HG02678 (cell line): ENCODE data around the gene DENND1A.
"Not testable (repeated sequence)": the region's sequence is repeated elsewhere in the genome, so short reads cannot be mapped to it uniquely, and the experiment has no call there.

Experiments
- ATAC-seq: cut with Tn5 transposase; IDR thresholded peaks from one replicate; pipeline ENCODE4 v1.9.1; 2021; ENCODE audit warnings: mild to moderate bottlenecking, moderate library complexity; ENCODE audit not compliant: unreplicated experiment

The DENND1A gene

DNA sequence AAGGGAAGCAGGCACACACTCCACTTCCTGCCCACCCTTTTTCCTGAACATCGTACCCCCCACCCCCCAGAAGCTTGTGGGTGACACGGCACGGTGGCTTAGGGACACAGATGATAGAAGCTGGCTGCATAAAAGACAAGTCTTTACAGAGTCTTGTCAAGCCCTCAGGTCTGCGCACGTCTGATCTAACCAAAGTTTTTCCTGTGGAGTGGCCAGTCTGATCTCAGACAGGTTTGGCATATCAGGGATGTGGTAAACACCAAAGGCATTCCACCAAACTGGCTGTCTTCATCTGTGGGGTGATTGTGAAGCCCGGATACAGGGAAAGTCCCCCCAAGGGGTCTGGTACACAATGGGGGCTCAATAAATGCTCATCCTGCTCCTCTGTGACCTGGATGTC lies 523.9 kb downstream of the DENND1A start:
- no peak for ATAC-seq

DNA sequence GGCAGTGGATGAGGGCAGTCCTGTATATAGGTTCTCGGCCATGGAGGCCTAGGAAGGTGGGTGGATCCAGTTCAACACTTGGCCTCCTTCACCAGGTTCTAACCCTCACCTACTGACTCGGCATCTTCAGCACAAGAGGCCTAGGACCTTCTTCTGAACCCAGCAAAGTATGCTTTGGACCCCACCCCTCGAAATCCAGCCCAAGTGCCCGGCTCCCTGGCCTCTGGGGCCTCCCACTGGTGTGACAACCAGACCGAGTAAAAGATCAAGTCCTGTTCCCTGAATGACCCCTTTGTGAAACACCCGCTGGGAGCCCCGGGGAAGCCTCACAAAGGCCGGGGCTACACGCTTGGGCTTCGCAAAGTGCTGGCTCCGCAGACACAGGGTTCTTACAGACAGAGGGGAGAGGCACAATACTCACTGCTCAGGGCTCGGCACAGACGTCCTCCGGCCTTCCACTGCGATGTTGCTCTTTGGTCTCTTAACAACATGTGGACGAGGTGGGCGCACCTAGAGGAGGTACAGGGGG lies 526.9 kb downstream of the DENND1A start:
- ATAC-seq = no peak

DNA sequence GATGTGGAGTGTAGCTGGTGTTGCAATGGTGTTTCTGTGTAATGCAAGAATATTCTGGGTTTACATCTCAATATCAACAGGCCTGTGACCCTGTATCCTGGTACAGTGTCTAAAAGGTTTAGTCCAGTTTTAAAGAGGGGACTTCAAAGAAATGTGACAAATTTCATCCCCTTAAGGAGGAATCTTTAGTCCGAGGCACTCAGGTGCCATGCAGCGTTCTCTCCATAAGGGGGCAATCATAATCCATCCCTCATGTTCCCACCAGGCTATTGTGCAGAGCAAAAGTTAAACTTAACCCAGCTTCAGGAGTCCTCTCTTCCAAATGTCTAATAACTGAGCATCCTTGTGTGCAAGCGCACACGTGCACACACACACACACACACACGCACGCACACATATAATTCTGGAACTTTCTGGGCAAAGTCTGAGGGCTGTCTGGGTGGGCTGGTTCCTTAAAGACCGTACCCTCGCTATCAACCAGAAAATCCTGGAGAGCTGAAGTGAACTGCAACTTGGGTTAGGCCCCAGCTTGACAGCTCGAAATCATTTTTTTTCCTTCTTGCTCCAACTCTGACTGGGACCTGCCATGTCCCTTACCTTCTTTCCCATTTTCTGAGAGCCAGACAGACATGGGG lies 527.9 kb downstream of the DENND1A start:
- no peak for ATAC-seq

DNA sequence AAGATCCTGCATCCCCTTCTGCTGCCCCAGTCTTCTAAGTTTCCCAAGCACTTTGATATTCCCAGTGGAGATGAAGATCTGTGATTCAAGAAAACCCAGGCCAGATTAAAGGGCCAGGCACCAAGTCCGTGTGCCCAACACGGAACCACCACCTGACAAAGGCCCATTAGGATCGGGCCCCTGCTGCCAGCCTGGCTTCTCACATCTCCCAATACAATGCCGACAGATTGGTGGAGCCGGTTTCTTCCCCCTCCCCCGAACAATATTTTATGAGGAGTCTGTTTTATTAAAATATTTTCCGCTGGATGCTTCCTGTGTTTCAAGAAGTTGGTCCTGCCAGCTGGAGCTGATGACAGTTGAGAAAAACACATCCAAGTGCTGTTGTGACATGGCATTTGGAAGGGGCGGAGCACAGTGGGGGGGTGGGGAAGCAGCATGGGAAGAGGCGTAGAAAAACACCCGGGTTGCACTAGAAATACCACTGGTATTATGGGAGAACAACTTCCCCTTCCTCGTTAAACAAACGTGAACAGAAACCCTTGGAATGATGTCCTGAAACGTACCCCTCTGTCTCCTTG lies 528.9 kb downstream of the DENND1A start:
- no peak for ATAC-seq

DNA sequence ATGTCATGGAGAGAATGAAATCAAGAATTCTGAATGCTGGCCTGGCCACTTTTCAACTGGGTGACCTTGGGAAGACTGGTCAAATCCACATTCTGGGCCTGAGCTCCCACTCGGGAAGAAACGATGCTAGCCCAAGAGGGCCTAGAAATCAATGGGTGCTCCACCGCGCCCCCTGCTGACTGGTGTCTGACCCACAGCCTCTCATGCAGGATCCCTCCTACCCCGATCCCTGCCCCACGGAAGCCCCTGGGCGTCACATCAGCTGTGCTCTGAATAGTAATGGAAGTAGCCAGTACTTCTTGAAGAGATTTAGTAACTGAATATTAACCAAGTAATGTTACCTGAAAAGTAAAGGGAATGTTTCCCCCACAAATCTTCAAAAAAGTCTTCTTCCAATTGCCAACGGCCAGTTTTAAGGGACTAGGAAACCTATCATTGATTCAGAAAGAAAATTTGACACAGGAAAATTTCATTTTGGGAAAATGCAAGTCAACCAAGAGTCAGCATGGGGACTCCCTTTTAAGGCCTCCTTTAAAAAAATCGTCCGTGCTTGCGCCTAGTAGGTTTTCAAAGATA lies 530.0 kb downstream of the DENND1A start:
- no peak for ATAC-seq

DNA sequence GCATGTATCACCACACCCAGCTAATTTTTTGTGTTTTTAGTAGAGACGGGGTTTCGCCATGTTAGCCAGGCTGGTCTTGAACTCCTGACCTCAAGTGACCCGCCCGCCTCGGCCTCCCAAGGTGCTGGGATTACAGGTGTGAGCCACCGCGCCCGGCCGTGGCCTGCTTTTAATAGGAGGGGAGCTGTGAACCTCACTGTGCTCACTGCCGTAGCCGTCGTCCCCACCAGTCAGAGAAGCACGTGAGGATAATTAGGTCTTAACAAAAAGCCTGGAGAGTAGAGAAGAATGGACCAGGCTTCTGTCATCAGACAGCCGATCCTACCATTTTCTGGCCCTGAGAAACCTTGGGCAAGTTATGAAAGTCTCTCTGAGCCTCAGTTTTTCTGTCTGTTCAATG lies 531.0 kb downstream of the DENND1A start:
- not testable (repeated sequence) for ATAC-seq

- no peak for ATAC-seq
These were observed 532.0 kb downstream of the DENND1A start for GRCh38 chr9:123397975-123398374.

- no peak for ATAC-seq
These were observed 534.0 kb downstream of the DENND1A start for GRCh38 chr9:123395689-123396511.

DNA sequence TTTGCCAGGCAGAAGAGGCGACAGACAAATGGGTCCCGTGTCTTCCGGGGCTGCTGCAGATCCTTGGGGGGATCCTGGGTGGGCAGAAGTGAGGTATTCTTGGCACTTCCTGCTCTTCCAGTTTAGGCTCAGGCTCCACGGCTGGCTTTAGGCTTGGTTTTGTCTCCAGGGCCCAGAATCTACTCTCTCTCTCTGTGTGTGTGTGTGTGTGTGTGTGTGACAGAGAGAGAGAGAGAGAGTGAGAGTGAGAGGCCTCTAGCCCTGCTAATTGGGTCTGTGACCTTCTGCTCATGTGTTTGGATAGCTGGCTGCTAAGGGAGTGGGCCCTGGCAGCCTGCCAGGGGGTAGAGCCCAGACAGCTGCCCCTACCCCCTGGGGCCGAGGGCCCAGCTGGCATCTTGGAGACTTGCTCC lies 534.6 kb downstream of the DENND1A start:
- ATAC-seq = no peak

GRCh38 chr9:123394291-123395235 lies 535.4 kb downstream of the DENND1A start:
- no peak for ATAC-seq

- ATAC-seq = no peak
These were observed 537.1 kb downstream of the DENND1A start for GRCh38 chr9:123392802-123393201.

DNA sequence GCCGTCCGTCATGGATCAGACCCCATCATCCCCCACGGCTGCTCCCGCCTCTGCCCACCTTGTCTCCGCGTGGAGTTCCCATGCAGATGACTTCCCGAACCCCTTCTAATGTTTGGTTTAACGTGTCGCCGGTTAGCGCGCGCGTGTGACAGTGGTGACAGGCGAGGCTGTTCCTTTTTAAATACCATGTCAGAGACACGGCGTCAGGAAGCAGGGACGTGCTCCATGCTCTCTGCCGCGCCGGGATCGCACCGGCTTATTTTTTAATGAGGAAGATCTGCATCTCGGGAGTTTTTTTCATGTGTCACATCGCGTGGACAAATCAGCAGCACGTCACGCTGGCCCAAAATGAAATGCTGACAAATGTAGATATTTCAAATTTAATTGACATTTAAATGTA lies 538.0 kb downstream of the DENND1A start:
- ATAC-seq = no peak

DNA sequence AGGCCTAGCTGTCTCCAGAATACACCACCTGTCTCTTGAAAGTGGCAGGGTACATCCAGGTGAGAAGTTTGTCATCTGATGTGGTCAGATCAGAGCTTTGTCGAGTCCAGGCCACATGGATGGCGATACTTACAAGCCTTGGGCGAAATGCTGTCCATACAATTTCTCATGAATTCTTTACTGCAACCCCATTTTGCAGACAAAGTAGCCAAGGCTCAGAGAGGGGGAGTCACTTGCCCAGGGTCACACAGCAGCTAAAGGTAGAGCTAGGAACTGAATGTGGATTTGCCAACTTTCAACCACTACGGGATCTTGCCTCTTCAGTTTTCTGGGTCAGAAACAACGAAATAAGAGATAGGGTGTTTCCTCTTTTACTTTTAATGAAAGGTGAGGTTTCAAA lies 538.7 kb downstream of the DENND1A start:
- no peak for ATAC-seq

- ATAC-seq = no peak
These were observed 539.4 kb downstream of the DENND1A start for GRCh38 chr9:123390337-123391135.

GRCh38 chr9:123389698-123390097 lies 540.2 kb downstream of the DENND1A start:
- no peak for ATAC-seq

GRCh38 chr9:123389070-123389469 lies 540.9 kb downstream of the DENND1A start:
- ATAC-seq = no peak

- ATAC-seq = no peak
These were observed 542.2 kb downstream of the DENND1A start for GRCh38 chr9:123387686-123388085.

DNA sequence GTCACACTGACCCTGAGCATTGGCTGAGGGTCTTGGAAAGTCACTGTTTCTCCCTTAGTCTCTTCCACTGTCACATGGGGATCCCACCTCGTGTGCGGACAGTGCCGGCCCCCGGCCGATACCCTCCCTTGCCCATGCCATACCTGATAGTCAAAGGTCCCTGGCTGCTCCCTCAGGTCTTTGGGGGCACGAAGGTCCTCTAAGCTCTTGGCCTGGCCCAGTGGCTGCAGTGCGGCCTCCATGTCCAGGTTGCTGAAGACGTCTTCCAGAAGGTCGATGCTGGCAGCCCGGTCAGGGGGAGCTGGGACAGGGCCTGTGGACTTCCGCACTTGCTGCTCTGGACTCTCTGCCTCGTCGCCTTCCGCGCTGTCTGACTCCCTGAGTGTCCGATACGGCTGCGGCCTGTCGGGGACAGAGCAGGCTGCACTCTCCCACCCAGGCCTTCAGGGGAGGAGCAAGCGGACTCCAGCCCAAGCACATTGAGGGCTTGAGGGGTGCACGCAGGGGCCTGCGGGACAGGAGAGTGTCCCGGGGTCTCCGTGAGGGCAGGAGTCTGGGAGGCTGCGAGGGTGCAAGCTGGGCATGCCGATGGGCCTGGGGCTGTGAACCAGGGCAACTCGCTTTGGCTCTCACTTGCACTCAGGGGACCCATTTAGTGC lies 546.3 kb downstream of the DENND1A start:
- no peak for ATAC-seq
